ENCODE measurements around the gene GMPPA.

- TF ChIP-seq EGR1 (IDR thresholded peaks at IDR 0.05; ENCODE audit: low read depth in 2 of 2), result no peak
- no peak for TF ChIP-seq YY1 (IDR thresholded peaks at IDR 0.05)
- TF ChIP-seq CTCF (IDR thresholded peaks at IDR 0.05; ENCODE audit: low read depth, low read length, missing input control), result peak; percentile 47
- TF ChIP-seq RAD21 (IDR thresholded peaks at IDR 0.05), result peak; percentile 60 to 73
- TF ChIP-seq REST (IDR thresholded peaks at IDR 0.05), result peak; percentile 85
- no peak for TF ChIP-seq MAX (IDR thresholded peaks at IDR 0.05)
- TF ChIP-seq HNF4G (IDR thresholded peaks at IDR 0.05), result no peak
- no peak for TF ChIP-seq TAF1 (conservative IDR thresholded peaks at IDR 0.05)
- TF ChIP-seq ATF3 (IDR thresholded peaks at IDR 0.05), result no peak
These were observed 3.1 kb upstream of the GMPPA start for GRCh38 chr2:219495531-219496122.

Data from liver (tissue), 3 donors.